ENCODE data around the gene MACROD2. TPM values are rescaled to one million over a fixed set of nuclear protein-coding genes. Genes with fewer than 3 reads are reported as not detected.
A peak's percentile ranks its signal among the peaks of the same experiment; 100 is the strongest.

Gene MACROD2
- total RNA-seq, 1 experiment from 2014 or later = 1.4 TPM

- ChIA-PET POLR2A (ENCODE audit: low non-redundant PET) (no interaction called here), CTCF (no interaction called here)
- BruUV-seq (replicated peaks) = no TSS peak
- Histone ChIP-seq H3K4me3 (ENCODE audit: low read depth, low read length, poor library complexity, severe bottlenecking) (peak within 1 kb of the TSS; percentile 35), H3K27ac (ENCODE audit: low read depth, low read length, poor library complexity, severe bottlenecking) (no peak within 1 kb of the TSS), H3K36me3 (ENCODE audit: insufficient read depth, low read length, poor library complexity, severe bottlenecking) (no peaks in the 10 kb centered on the region), H3K27me3 (replicated peaks; ENCODE audit: insufficient read depth, low read depth, low read length, poor library complexity) (peaks cover 5% of the 10 kb centered on the region), H3K4me1 (ENCODE audit: insufficient read depth, low read length, poor library complexity, severe bottlenecking) (no peaks in the 10 kb centered on the region), H3K9me3 (ENCODE audit: low read depth, low read length, poor library complexity, severe bottlenecking) (no peaks in the 10 kb centered on the region)
- intact Hi-C loops (cut with micrococcal nuclease; ENCODE audit: unreplicated experiment) = loop anchor here (5.0 kb wide), 1 partner anchor 900 kb away; no protein-coding TSS in a partner anchor
- peak; percentile 81 for TF ChIP-seq CTCF (conservative IDR thresholded peaks at IDR 0.05; ENCODE audit: low read depth, low read length)
- TF ChIP-seq EZH2 (IDR thresholded peaks at IDR 0.05; ENCODE audit: borderline replicate concordance, low read depth, low read length, poor library complexity, severe bottlenecking) = no peak
- DNase-seq (ENCODE audit: low spot score) = peak; percentile 88
Measured at GRCh38 chr20:14337400-14338171, 342.3 kb downstream of the MACROD2 start, which contains the start of gene FLRT3. Gene FLRT3 (minus strand): TSS chr20:14337612. CDS start chr20:14327506, 10,106 bp downstream.

- Histone ChIP-seq H3K4me3 (ENCODE audit: low read depth, low read length, poor library complexity, severe bottlenecking) (no peak overlapping the region), H3K36me3 (ENCODE audit: insufficient read depth, low read length, poor library complexity, severe bottlenecking) (no peaks in the 10 kb centered on the region), H3K9me3 (ENCODE audit: low read depth, low read length, poor library complexity, severe bottlenecking) (no peaks in the 10 kb centered on the region), H3K27me3 (replicated peaks; ENCODE audit: insufficient read depth, low read depth, low read length, poor library complexity) (no peaks in the 10 kb centered on the region), H3K4me1 (ENCODE audit: insufficient read depth, low read length, poor library complexity, severe bottlenecking) (no peaks in the 10 kb centered on the region), H3K27ac (ENCODE audit: low read depth, low read length, poor library complexity, severe bottlenecking) (no peak overlapping the region)
- POLR2A ChIA-PET (ENCODE audit: low non-redundant PET) = no interaction called here
- CTCF ChIA-PET = no interaction called here
- no TSS peak for BruUV-seq (replicated peaks)
- intact Hi-C loops (cut with micrococcal nuclease; ENCODE audit: unreplicated experiment) = no loop called here
- TF ChIP-seq EZH2 (IDR thresholded peaks at IDR 0.05; ENCODE audit: borderline replicate concordance, low read depth, low read length, poor library complexity, severe bottlenecking) (no peak), CTCF (conservative IDR thresholded peaks at IDR 0.05; ENCODE audit: low read depth, low read length) (no peak)
- DNase-seq (ENCODE audit: low spot score) = no peak
Measured at GRCh38 chr20:14341801-14342200, 346.5 kb downstream of the MACROD2 start.

GRCh38 chr20:14342918-14343317, 347.6 kb downstream of the MACROD2 start:
- Histone ChIP-seq H3K36me3 (ENCODE audit: insufficient read depth, low read length, poor library complexity, severe bottlenecking) (no peaks in the 10 kb centered on the region), H3K4me1 (ENCODE audit: insufficient read depth, low read length, poor library complexity, severe bottlenecking) (no peaks in the 10 kb centered on the region), H3K27me3 (replicated peaks; ENCODE audit: insufficient read depth, low read depth, low read length, poor library complexity) (no peaks in the 10 kb centered on the region), H3K4me3 (ENCODE audit: low read depth, low read length, poor library complexity, severe bottlenecking) (no peak overlapping the region), H3K9me3 (ENCODE audit: low read depth, low read length, poor library complexity, severe bottlenecking) (no peaks in the 10 kb centered on the region), H3K27ac (ENCODE audit: low read depth, low read length, poor library complexity, severe bottlenecking) (no peak overlapping the region)
- POLR2A ChIA-PET (ENCODE audit: low non-redundant PET) = no interaction called here
- CTCF ChIA-PET = no interaction called here
- intact Hi-C loops (cut with micrococcal nuclease; ENCODE audit: unreplicated experiment) = no loop called here
- no TSS peak for BruUV-seq (replicated peaks)
- no peak for DNase-seq (ENCODE audit: low spot score)
- TF ChIP-seq EZH2 (IDR thresholded peaks at IDR 0.05; ENCODE audit: borderline replicate concordance, low read depth, low read length, poor library complexity, severe bottlenecking) (no peak), CTCF (conservative IDR thresholded peaks at IDR 0.05; ENCODE audit: low read depth, low read length) (no peak)
